OCI-LY1 (cell line): ENCODE data around the gene SRRD.

ENCODE experiments used
- EZH2 ChIP-seq: fragments of 200-600 bp; sonication (generic), shearing (Covaris generic); IDR thresholded peaks from 2 replicates; pipeline ENCODE4 v1.8.0; 2017; ENCODE audit warnings: borderline replicate concordance, mixed run types, mild to moderate bottlenecking, antibody characterized with exemption, low read length, moderate library complexity, mixed read lengths
- TF ChIP-seq, protein P1 (sequence below): fragments of 200-600 bp; sonication (generic), shearing (Covaris generic); IDR thresholded peaks from 2 replicates; pipeline ENCODE4 v1.5.1; 2017; ENCODE audit warnings: mild to moderate bottlenecking, antibody characterized with exemption, low read length, moderate library complexity, mixed read lengths

DNA sequence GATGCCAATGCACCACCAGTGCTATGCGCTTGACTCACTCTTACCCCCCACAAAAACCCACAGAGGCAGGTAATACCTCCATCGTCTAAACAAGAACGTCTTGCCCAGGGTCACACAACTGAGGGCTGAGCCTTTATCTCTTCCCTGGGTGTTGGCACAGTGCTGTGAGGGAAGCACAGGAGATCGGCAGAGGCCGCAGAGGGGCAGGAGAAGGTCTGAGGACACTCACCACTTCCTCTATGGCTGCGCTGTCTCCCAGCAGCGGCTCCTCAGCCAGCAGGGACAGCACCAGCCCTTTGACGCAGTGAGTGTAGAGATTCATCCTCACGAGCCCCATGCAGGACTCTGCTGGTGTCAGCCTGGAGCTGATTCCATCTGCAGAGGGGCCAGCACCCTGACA is 20.0 kb upstream of the SRRD start:
- TF ChIP-seq, protein P1, sequence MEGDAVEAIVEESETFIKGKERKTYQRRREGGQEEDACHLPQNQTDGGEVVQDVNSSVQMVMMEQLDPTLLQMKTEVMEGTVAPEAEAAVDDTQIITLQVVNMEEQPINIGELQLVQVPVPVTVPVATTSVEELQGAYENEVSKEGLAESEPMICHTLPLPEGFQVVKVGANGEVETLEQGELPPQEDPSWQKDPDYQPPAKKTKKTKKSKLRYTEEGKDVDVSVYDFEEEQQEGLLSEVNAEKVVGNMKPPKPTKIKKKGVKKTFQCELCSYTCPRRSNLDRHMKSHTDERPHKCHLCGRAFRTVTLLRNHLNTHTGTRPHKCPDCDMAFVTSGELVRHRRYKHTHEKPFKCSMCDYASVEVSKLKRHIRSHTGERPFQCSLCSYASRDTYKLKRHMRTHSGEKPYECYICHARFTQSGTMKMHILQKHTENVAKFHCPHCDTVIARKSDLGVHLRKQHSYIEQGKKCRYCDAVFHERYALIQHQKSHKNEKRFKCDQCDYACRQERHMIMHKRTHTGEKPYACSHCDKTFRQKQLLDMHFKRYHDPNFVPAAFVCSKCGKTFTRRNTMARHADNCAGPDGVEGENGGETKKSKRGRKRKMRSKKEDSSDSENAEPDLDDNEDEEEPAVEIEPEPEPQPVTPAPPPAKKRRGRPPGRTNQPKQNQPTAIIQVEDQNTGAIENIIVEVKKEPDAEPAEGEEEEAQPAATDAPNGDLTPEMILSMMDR: no peak
- TF ChIP-seq EZH2: no peak
